ENCODE measurements around the gene PFKL. TPM values are rescaled to one million over a fixed set of nuclear protein-coding genes. Genes with fewer than 3 reads are reported as not detected.

Gene PFKL
- total and polyA plus RNA-seq, 2 of the 8 experiments (the other 6 are each of a cell fraction or from before 2014, with no cell fraction given) = 80.2 to 82.3 TPM

GRCh38 chr21:44323591-44323990, 23.7 kb downstream of the PFKL start:
- no peak overlapping the region for H4K91ac ChIP-seq (replicated peaks; ENCODE audit: insufficient read length, low read length)
- no peak overlapping the region for H3K4ac ChIP-seq (replicated peaks; ENCODE audit: insufficient read length, low read depth, low read length)
- no peak overlapping the region for H3K9ac ChIP-seq (replicated peaks in 1 of 4; ENCODE audit: extremely low read depth in 1 of 4, low read depth in 3 of 4, low read length in 3 of 4)
- no peak overlapping the region for H2AFZ ChIP-seq (ENCODE audit: low read length)
- H3K79me2 ChIP-seq (ENCODE audit: control insufficient read depth in 1 of 2, insufficient read depth in 2 of 2, low read length in 2 of 2) = no peaks in the 10 kb centered on the region
- ChIA-PET CTCF (ENCODE audit: partially characterized antibody) (interaction anchor here (2.0 kb wide), 1 partner anchor 19 kb away, joined by 5 read pairs; no protein-coding TSS in a partner anchor), POLR2A (ENCODE audit: partially characterized antibody) (interaction anchor here (1.5 kb wide), 1 partner anchor 10 kb away, joined by 8 read pairs; no protein-coding TSS in a partner anchor)
- no peaks in the 10 kb centered on the region for H3K79me1 ChIP-seq (ENCODE audit: low read depth, low read length)
- no peaks in the 10 kb centered on the region for H3K27me3 ChIP-seq (replicated peaks in 1 of 4; ENCODE audit: control insufficient read depth in 3 of 4, extremely low read depth in 1 of 4, insufficient read depth in 3 of 4, low read length in 3 of 4)
- H2BK5ac ChIP-seq (ENCODE audit: low read depth, low read length) = no peak overlapping the region
- FAIRE-seq = no peak
- no peak overlapping the region for H3K18ac ChIP-seq (ENCODE audit: extremely low read depth, low read length)
- DNase-seq (ENCODE audit: low read depth in 1 of 2, low spot score in 2 of 2) = no peak
- H3K23me2 ChIP-seq (ENCODE audit: low read depth, low read length) = no peaks in the 10 kb centered on the region
- no peak overlapping the region for H3K4me2 ChIP-seq (ENCODE audit: insufficient read depth in 1 of 2, low read depth in 2 of 2, low read length in 2 of 2)
- H3K27ac ChIP-seq (ENCODE audit: low read depth, low read length) = no peak overlapping the region
- no peaks in the 10 kb centered on the region for H3K9me3 ChIP-seq (ENCODE audit: insufficient read depth in 2 of 2, low read depth in 1 of 2, low read length in 1 of 2)
- H3K36me3 ChIP-seq (ENCODE audit: control insufficient read depth in 2 of 4, insufficient read depth in 4 of 4, low read length in 3 of 4) = peaks cover 0 to 39% (median 1%) of the 10 kb centered on the region in 4 experiments; a peak in 2 of 8 replicates
- H2BK20ac ChIP-seq (ENCODE audit: low read length) = no peak overlapping the region
- WGBS, 2 experiments (ENCODE audit: extremely low coverage in 1 of 2, insufficient coverage in 1 of 2, insufficient read length in 1 of 2, insufficient replicate concordance in 2 of 2, low coverage in 1 of 2, low lambda C conversion rate in 2 of 2, missing lambda C conversion rate in 1 of 2) = 83% methylated on average over 18 of the region's 20 CpGs; no CpG with 5 or more reads in 1 of the 2 experiments
- H3K23ac ChIP-seq (ENCODE audit: insufficient read length) = no peak overlapping the region
- H4K8ac ChIP-seq (ENCODE audit: extremely low read depth, insufficient read depth, low read length) = no peak overlapping the region
- no peak overlapping the region for H2BK120ac ChIP-seq (replicated peaks; ENCODE audit: low read depth, low read length)
- H2BK15ac ChIP-seq (ENCODE audit: low read length) = no peak overlapping the region
- no peak overlapping the region for H3K14ac ChIP-seq (ENCODE audit: insufficient read length)
- H4K20me1 ChIP-seq (replicated peaks in 1 of 2; ENCODE audit: control insufficient read depth in 1 of 2, insufficient read depth in 2 of 2, low read length in 2 of 2) = no peaks in the 10 kb centered on the region
- H3K4me3 ChIP-seq (ENCODE audit: extremely low read depth in 1 of 4, insufficient read depth in 2 of 4, low read depth in 3 of 4, low read length in 4 of 4) = no peak overlapping the region
- H3K4me1 ChIP-seq (replicated peaks in 1 of 4; ENCODE audit: control insufficient read depth in 3 of 4, insufficient read depth in 4 of 4, low read length in 3 of 4) = no peaks in the 10 kb centered on the region
- H2BK12ac ChIP-seq (ENCODE audit: low read depth, low read length) = no peak overlapping the region
- no peak overlapping the region for H4K5ac ChIP-seq (ENCODE audit: insufficient read length, low read depth, low read length)
- H2AK5ac ChIP-seq (ENCODE audit: low read depth, low read length) = no peak overlapping the region
- no peak overlapping the region for H3K56ac ChIP-seq (replicated peaks; ENCODE audit: insufficient read length, low read depth, low read length)

Data from H1 (cell line).